Stimulated activated CD8-positive, alpha-beta memory T cell treated with anti-CD3 and anti-CD28 coated beads, Interleukin-12 subunit alpha, Interleukin-12 subunit beta, amount 100 ng/mL, for 24 hours (primary cell): Measurements from ENCODE around the gene RIPOR2.

Source experiments
- DNase-seq: peaks from one replicate; pipeline ENCODE4 v3.0.0-alpha.2; 2020; ENCODE audit errors: extremely low read depth

The RIPOR2 gene, protein sequence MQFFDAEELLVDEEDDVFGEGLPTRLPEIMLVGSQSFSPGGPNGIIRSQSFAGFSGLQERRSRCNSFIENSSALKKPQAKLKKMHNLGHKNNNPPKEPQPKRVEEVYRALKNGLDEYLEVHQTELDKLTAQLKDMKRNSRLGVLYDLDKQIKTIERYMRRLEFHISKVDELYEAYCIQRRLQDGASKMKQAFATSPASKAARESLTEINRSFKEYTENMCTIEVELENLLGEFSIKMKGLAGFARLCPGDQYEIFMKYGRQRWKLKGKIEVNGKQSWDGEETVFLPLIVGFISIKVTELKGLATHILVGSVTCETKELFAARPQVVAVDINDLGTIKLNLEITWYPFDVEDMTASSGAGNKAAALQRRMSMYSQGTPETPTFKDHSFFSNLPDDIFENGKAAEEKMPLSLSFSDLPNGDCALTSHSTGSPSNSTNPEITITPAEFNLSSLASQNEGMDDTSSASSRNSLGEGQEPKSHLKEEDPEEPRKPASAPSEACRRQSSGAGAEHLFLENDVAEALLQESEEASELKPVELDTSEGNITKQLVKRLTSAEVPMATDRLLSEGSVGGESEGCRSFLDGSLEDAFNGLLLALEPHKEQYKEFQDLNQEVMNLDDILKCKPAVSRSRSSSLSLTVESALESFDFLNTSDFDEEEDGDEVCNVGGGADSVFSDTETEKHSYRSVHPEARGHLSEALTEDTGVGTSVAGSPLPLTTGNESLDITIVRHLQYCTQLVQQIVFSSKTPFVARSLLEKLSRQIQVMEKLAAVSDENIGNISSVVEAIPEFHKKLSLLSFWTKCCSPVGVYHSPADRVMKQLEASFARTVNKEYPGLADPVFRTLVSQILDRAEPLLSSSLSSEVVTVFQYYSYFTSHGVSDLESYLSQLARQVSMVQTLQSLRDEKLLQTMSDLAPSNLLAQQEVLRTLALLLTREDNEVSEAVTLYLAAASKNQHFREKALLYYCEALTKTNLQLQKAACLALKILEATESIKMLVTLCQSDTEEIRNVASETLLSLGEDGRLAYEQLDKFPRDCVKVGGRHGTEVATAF

DNA sequence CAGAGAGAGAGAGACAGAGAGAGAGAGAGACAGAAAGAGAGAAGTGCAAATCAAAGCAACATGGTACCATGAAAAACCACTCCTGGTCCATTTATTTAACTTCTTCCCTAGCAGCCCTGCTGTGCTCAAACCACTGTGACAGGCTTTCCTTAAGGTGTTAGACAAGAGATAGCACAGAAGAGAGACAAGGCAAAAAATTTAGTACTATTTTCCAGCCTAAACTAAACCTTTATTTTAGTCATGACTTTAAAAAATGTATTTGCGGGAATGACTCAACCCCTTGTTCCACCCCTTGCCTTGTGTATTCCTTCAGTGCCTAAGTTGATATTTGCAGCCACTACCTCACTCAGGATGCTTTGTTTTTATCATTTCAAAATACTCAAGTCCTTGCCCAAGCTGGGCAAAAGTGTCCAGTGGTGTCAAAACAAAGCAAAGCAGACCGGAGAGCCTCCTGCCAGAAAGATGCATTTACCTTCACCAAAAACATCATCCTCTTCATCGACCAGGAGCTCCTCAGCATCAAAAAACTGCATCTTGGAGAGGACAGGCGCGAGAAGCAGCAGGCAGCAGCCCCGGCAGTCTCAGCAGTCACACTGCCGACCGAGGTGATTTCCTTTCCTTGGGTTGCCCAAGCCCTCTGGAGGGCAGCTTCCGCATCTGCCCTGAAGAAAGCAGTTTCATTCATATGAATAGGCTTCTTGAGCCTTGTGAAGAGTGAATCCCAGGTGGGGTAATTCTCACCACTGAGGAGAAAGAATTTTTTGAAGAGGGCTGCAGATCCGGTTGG lies at the start of gene RIPOR2:
Gene RIPOR2 (minus strand): TSS at position 595 of the 787 bp plus-strand sequence. CDS start 62 bp downstream, at position 533.
- DNase-seq = no peak

DNA sequence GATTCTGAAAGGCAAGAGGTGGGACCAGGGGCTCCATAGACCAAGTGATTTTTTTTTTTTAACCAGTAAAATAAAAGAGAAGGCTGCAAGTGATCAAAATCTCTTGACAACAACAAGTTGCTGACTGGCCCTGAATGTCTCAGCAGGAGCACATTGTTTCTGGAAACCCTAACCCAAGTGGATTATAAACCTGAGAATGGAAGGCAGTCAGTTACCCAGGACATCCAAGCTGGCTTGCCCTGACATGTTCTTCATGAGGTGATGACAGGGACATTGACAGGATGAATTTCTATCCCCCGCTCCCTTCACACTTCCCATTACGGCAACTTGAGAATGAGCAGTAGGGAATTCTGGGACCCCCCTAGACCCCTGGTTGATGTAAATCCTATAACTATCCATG lies 49.6 kb upstream of the RIPOR2 start:
- DNase-seq = no peak

DNA sequence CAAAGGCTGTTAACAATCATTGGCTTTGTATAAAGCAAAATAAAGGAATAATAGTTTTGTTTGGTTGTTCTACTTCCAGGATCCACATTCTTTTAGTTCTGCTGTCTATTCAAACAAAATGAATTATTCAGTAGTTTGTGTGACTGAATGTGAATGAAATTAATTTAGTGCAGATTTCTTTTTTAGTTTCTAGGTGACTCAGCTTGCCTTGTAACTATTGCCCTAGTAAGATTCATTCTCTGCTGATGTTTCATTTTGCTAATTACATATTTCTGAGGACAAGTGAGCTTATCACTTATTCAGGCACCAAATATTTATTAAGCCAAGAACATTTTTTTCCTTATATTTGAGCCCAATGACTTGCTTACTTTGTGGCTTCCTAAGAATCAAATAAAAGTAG lies 46.5 kb upstream of the RIPOR2 start:
- DNase-seq = no peak

DNA sequence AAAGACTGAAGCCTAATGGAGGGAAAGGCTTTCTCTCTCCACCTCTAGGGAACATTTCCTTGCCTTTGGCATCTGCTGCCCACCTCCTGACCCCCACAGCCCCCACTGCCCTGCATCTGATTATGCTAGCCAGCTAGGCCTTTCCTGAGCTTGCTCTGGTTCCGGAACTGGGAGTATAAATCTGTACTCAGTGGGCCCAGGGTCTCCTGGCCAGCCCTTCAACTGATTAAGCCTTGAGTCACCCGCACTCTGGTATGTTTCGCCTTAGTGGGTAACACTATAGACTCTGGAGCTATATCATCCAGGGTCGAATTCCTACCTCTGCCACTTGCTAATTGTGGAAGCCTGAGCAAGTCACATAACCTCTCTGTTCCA lies 45.6 kb upstream of the RIPOR2 start:
- DNase-seq = no peak

DNA sequence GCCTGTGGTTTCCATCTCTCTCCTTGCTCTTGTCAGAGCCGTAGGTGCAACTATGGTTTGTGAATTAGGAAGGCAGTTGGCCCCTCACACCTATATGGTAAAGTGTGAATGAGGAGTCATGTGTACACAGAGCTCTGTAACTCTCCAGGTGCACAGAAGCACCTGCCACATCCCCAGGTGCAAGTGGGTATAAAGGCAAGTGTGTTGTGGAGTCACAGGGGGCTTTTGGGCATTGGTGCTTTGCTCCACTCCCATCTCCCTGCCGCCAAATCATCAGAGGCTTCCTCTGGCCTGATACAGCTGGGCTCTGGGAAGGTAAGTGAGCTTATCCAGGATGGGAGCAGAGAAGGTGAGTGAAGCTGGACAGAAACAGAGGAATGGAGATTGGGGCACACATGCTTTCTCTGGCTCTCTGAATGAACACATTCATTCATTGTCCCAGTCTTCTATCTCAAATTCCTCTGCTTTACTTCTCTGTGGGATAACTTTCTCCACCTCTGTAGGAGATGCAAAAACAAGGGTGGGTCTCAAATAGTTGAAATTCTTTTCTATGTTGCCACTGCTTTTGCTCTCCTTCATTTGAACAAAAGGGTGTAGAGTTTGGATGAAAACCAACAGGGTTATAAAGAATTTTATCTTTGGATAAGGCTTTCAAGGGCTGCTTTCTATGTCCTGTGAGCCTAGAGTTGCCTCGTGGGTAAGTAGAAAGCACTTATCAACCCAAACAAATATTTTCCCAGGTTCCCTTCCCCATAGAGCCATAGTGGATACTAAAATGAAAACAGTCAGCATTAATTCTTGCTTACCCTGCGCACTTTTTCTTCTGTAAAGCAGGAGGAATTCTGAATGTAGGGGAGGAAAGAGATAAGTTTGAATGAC lies 45.0 kb upstream of the RIPOR2 start:
- no peak for DNase-seq

DNA sequence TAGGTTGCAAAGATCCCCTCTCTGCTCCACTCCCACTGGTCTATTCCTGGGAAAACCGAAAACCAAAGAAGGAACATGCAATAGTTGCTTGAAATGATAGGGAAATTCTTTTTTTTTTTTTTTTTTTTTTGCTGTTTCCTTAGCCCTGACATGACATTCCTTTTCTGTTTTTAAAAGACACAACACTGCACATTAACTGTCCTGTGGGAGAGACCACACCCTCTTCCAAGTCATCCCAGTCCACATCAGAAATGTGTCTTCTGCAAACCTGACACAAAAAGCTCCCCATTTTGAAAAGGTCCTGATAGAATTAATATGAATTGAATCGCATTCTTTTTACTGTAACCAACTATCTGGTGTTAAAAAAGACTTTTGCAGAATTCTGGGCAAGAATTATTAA lies 43.4 kb upstream of the RIPOR2 start:
- DNase-seq = no peak

DNA sequence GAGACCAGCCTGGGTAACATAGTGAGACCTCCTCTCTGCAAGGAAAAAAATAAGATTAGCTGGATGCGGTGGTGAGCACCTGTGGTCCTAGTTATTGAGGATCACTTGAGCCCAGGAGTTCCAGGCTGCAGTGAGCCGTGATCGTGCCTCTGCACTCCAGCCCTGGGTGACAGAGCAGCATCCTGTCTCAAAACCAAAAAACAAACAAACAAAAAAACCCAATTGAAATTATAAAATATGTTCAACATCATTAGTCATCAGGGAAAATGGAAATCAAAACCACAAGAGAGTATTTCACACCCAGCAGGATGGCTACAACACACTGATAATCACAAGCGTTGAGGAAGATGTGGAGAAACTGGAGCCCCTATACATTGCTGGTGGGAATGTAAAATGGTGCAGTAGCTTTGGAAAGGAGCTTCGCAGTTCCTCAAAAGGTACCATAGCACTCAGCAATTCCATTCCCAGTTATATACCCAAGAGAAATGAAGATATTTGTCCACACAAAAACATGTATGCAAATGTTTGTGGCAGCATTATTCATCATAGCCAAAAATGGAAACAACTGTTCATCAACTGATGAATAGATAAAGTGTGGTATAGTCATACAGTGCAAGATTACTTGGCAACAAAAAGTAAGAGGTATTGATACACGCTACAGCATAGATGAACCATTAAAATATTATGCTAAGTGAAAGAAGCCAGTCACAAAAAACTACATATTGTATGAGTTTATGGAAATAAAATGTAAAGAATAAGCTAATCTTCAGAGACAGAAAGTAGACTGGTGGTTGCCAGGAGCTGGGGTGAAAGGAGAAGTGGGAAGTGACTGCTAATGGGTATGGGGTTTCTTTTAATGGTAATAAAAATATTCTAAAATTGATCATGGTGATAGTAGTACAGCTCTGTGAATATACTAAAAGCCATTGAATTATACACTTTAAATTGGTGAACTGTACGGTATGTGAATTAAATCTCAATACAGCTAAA lies 38.7 kb upstream of the RIPOR2 start:
- no peak for DNase-seq

DNA sequence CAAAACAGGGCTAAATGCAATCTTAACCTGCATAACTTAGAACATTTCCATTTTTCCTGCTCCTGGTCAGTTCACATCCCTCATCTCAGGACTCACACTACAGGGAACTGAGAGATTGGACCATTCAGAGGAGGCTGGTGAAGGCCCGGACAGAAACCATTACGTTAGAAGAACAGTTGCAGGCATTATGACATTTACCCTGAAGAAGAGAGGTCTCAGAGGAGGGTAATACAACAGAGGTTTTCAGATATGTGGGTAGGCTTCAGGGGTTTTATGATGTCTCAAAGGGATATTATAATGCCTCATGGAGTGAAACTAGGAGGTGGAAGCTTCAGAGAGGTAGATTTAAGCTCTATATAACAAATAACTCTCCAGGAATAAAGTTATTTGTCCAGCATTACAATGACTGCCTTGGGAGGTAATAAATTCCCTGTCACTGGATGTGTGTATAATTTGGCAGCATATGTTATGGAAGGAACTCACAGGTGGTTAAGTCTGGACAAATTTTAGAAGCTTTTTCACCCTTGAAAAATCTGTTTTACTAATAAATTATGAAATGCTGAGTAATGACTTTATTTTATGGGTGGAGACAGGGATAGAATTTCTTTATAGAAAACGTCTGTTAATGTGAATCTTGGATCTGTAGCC lies 36.7 kb upstream of the RIPOR2 start:
- DNase-seq = no peak

DNA sequence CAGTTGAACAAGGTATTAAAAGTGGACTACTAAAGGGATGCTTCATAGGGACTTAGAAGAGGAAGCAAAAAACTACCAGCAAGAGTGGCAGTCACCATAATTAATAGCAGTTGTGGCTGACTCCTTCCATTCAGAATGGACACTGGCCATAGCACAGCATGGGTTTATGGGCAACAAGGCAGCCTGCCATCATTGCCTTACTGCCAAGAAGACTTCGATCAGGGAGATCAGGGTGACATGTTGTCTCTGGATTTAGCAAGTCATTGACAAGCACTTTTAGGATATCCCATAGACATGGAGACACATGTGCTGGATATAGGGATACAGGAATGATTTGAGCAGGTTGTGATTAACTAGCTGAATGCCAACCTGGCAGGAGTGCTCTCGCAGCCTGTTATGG lies 35.3 kb upstream of the RIPOR2 start:
- DNase-seq = no peak

DNA sequence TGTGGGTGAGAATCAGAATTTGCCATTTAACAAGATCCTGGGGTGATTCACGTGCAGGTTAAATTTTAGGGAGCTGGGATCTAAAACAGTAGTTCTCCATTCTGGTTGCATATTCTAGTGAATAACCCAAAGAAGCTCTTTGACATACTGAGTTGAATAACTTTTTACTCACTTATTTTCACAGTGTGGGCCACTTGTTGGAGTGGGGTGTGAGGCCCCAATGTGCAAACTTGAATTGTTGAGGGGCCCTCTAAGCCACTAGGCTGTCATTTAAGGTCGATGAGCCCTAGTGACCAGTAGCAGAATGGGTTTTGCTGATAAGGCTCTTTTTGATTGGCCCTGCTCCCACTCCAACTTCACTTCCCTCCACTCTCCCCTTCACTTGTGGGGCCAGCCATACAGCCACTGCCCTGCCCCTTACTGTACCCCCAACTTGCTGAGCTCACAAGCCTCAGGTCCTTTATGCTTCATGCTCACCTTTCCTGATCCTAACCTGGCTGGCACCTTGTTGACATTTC lies 33.6 kb upstream of the RIPOR2 start:
- no peak for DNase-seq

DNA sequence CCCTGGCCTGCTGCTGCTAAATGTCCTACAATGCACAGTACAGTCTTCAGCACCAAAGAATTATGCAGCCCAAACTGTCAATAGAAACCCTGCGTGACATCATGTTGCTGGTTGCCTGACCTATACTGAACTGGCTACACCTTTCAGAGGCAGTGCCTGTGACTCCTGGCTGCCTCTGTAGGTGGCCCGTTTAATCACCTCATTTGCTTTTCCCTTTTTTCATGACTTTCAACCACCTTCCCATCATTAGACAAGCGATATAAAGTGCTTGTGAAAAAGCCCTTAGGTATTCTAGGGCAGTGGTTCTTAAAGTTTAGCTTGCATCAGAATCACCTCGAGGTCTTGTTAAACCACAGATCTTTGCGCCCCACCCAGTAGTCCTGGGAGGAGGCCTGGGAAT lies 33.0 kb upstream of the RIPOR2 start:
- no peak for DNase-seq

DNA sequence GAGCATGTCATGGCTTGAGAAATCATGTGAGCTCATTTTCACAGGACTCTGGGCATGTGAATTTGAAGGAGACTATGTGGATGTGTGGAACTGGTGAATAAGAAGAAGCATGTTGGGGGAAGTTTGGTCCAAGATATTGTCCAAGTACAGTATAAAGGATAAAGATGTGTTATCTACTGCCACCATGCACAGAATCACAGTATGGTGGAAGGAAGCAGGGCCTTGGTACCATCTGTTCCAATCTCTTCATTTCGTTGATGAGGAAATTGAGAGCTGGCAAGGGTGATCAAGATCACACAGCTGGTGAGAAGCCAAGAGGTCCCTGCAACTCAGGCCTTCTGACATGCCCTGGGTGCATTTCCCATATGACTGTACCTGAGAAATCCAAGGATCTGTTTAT lies 31.5 kb upstream of the RIPOR2 start:
- no peak for DNase-seq

DNA sequence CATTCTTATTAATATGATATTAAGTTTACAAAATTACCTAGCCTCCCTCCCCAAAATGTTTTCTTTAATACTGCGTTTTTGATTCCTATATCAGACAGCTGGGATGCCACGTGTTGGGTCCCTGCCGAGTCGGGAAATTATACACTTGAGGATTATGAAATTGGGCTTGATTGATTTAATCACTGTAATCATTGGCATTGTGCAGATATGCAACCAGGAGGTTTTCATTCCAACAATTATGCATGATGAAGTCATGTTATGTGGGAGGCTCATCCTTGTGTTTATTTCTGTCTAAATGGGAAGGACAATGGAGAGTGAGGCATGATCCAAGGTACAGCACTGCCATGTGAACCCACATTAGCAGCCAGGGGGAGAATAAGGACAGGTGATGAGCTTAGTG lies 30.6 kb upstream of the RIPOR2 start:
- DNase-seq = no peak

DNA sequence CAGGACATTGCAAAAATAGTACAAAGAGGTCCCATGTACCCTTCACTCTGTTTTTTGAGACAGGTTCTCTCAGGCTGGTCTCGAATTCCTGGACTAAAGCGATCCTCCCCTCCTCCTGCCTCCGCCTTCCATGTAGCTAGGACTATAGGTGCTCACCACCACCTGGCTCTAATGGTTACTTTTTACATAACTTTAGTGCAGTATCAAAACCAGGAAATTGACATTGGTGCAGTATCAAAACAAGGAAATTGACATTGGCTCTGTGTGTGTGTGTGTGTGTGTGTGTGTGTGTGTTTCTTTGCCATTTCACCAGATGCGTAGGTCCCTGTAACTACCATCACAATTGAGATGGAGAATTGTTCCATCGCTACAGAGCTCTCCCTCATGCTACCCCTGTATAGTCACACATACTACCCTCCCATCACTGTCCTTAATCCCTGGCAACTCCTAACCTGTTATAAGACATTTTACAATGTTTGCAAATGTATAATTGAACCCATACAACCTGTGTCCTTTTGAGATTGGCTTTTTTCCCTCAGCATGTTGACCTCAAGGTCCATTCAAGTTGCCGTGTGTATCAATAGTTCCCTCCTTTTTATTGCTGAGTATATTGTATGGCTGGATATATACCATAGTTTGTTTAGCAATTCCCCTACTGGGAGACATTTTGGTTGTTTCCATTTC lies 28.3 kb upstream of the RIPOR2 start:
- no peak for DNase-seq

DNA sequence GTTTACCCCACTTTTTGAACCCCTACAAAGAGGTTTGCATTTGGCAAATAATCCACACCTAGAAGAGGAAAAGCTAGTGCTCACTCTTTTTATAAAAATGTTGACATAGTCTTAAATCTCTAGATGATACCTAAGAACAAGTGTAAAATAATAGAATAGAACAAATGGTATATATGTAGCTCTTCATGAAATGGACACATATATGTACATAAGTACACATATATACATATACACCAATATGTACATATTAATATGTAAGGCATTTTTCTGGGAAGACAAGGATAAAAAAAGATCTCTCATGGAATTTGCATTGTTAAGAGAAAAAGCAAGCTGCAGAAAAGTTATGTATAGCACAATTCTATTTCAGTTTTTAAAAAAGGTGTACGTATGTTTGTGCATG lies 27.6 kb upstream of the RIPOR2 start:
- no peak for DNase-seq

DNA sequence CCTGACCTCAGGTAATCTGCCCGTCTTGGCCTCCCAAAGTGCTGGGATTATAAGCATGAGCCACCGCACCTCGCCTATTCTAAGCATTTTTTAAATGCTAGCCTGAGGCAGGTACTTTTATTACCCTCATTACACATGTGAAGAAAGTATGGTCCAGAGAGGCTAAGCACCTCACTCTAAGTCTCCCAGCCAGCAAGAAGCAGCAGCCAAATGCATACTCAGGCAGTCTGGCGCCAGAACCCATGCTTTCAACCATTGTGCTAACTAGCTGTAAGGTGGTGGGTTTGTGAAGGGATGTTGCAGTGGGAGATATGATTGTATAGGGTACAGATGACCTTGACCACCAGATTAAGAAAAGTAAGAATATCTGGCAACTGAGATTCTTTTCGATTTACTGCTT lies 26.1 kb upstream of the RIPOR2 start:
- DNase-seq = no peak

DNA sequence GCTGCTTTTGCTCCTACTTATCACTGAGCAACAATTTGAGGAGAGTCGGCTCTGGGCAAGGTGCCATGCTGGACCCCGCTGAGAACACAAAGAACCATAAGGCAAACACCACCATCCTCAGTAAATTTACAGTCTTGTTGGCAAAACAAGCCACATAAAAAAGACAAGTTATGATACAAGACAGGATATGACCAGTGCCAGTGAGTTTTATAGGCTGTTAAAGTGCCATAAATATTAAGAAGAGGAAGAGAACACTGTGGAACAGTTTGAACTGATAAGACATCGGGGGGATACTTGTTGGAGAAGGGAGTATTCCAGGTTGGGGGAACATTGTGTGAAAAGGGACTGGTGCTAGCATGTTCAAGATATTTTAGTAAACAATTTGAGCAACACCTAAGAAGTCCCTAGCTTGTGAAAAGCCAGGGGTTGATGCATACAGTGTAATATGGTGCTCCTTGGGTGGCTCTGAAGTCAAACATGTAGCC lies 25.3 kb upstream of the RIPOR2 start:
- DNase-seq = no peak

DNA sequence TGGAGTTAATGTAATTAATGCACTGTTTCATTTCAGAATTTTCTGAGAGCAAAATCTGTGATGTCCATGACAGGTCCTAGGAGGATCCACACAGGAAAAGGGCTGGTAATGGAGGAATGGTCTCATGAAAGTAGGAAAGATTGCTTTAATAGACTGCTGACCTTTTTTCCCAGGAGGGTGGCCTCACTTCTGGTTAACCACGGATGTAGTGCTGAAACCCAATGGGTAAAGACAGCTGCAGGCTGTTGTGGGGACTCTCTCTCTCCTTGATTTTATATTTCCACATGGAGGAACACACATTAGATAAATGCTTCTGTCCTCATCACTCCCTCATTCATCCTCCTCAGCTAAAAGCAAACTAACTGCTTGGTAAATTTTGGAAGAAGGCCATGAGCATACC lies 23.6 kb upstream of the RIPOR2 start:
- no peak for DNase-seq
